Muscle layer of duodenum (tissue), 2 donors: Measurements from ENCODE around the gene PCDH10.
A peak's percentile ranks its signal among the peaks of the same experiment; 100 is the strongest.

Experiments
- H3K27ac ChIP-seq: one replicate; pipeline ENCODE4 v1.7.0; 2013; ENCODE audit warnings: mild to moderate bottlenecking, low read length
- H3K27me3 ChIP-seq: one replicate; pipeline ENCODE4 v1.7.0; 2013; ENCODE audit warnings: low read depth, mild to moderate bottlenecking, control low read depth, low read length
- H3K36me3 ChIP-seq, 2 donors: one replicate each; pipeline ENCODE4 v1.7.0; 2013; ENCODE audit warnings: low read length in 2 of 2, control low read depth in 1 of 2, mild to moderate bottlenecking in 1 of 2; ENCODE audit not compliant: insufficient read depth in 2 of 2, control insufficient read depth in 1 of 2
- H3K4me1 ChIP-seq, 2 donors: one replicate each; pipeline ENCODE4 v1.7.0; 2013; ENCODE audit warnings: low read length in 2 of 2, mild to moderate bottlenecking in 2 of 2, control low read depth in 1 of 2, moderate library complexity in 1 of 2; ENCODE audit not compliant: insufficient read depth in 2 of 2, control insufficient read depth in 1 of 2
- H3K4me3 ChIP-seq, 2 donors: one replicate each; pipeline ENCODE4 v1.7.0; 2013; ENCODE audit warnings: low read length in 2 of 2, low read depth in 1 of 2, mild to moderate bottlenecking in 1 of 2
- H3K9me3 ChIP-seq, 2 donors: one replicate each; pipeline ENCODE4 v1.7.0; 2013; ENCODE audit warnings: low read length in 2 of 2, control low read depth in 1 of 2, mild to moderate bottlenecking in 1 of 2; ENCODE audit not compliant: control insufficient read depth in 1 of 2
- donor health status: healthy.

Gene PCDH10

GRCh38 chr4:133143775-133144430, 5.2 kb upstream of the PCDH10 start:
- Histone ChIP-seq H3K36me3 (no peaks in the 10 kb centered on the region), H3K27me3 (peaks cover 15% of the 10 kb centered on the region), H3K9me3 (no peaks in the 10 kb centered on the region), H3K27ac (no peak overlapping the region), H3K4me1 (peaks cover 0 to 25% of the 10 kb centered on the region in 2 donors), H3K4me3 (no peak overlapping the region)

DNA sequence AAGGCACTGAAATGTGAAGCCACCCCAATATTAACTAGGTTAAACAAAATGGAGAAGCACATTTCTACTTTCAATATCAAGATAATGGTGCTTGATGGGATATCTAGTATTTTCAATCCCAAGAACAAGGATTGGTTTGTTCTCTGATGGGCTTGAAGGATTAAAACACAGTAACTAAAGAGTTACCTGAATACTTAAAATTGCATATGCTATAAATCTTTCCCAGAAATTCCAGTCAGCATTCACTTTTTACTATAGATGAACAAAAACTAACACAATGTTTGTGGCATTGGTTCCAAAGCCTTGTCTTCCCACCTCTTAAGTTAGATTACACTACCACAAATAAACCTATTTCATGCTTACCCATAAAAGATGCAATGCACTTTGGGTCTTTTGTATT, 3.9 kb upstream of the PCDH10 start:
- H3K36me3 ChIP-seq = no peaks in the 10 kb centered on the region
- H3K4me3 ChIP-seq = no peak overlapping the region
- H3K27ac ChIP-seq = no peak overlapping the region
- no peaks in the 10 kb centered on the region for H3K9me3 ChIP-seq
- H3K27me3 ChIP-seq = peaks cover 19% of the 10 kb centered on the region
- H3K4me1 ChIP-seq = peaks cover 6 to 39% of the 10 kb centered on the region in 2 donors

DNA sequence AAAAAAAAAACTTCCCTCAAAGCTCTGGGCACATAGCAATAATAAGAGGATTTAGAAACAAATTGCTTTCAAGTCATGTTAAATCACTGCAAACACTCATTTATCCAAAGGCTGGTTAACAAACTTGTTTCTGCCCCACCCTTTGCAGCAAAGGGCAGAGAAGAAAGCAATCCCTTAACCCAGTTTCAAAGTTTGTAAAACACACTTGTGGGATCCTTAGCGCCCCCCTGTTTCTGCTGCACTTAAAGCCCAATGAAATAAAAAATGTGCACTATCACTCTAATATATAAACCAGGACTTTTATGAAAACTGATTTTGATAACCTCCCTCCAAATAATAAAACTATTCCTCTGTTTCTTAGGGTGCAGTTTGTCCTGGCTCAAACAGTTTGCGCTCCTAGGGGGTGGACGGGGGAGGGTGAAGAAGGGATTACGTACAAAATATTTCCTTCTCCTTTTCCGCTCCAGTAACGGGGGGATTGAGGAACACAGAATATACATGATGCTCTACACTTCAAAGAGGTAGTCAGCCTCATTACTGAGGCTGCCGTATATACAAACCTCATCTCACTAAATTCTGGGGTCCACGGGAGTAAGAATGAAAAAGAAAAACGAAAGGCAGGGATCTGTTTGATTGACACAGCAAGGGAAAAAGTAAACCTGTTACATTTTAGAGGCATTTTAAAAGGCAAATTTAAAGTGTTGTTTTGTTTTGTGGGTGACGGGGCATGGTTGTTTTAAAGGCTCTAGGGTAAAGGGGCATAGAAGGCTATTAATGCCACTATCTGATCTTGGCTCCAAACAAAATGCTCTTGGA, 3.1 kb upstream of the PCDH10 start:
- Histone ChIP-seq H3K27ac (no peak overlapping the region), H3K9me3 (no peaks in the 10 kb centered on the region), H3K27me3 (peaks cover 27% of the 10 kb centered on the region), H3K4me3 (peak overlapping the region; percentile 61 to 76), H3K4me1 (peaks cover 6 to 46% of the 10 kb centered on the region in 2 donors), H3K36me3 (no peaks in the 10 kb centered on the region)

DNA sequence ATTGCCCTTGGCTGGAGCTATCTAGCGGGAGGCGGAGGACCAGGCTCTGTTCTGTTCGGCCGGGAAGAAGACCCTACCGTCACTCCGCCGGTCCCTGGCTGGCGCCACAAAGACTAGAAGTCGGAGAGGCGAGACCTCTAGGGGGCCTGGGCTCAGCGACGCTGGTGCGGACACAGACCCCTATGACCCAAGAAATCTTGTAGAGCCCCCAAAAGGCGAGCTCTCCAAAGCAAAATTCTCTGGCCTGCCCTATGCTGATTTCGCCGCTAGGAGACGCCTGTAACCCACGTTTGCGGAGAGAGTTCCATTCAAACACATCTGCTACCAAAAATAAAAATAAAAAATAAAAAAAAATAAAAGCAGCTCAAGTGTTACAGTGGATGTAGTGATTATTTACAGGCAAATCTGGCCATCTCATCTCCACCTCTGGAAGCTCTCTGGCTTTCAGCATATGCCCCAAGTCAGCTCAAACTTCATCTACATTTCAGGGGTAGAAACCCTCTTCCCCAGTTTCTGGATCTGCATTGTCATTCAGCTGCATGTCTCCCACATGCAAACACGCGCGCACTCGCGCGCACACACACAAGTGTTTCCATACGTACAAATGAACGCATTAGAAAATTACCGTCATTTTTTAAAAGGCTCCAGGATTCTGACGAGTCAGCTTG, 2.4 kb upstream of the PCDH10 start:
- peak overlapping the region; percentile 61 to 76 for H3K4me3 ChIP-seq
- no peak overlapping the region for H3K27ac ChIP-seq
- peaks cover 6 to 53% of the 10 kb centered on the region in 2 donors for H3K4me1 ChIP-seq
- no peaks in the 10 kb centered on the region for H3K9me3 ChIP-seq
- peaks cover 34% of the 10 kb centered on the region for H3K27me3 ChIP-seq
- H3K36me3 ChIP-seq = no peaks in the 10 kb centered on the region

- H3K36me3 ChIP-seq = no peaks in the 10 kb centered on the region
- no peak overlapping the region for H3K27ac ChIP-seq
- H3K4me3 ChIP-seq = peak overlapping the region; percentile 61 to 76
- H3K4me1 ChIP-seq = peaks cover 6 to 59% of the 10 kb centered on the region in 2 donors
- peaks cover 38% of the 10 kb centered on the region for H3K27me3 ChIP-seq
- H3K9me3 ChIP-seq = no peaks in the 10 kb centered on the region
Observed at GRCh38 chr4:133147286-133147821, 1.7 kb upstream of the PCDH10 start.

DNA sequence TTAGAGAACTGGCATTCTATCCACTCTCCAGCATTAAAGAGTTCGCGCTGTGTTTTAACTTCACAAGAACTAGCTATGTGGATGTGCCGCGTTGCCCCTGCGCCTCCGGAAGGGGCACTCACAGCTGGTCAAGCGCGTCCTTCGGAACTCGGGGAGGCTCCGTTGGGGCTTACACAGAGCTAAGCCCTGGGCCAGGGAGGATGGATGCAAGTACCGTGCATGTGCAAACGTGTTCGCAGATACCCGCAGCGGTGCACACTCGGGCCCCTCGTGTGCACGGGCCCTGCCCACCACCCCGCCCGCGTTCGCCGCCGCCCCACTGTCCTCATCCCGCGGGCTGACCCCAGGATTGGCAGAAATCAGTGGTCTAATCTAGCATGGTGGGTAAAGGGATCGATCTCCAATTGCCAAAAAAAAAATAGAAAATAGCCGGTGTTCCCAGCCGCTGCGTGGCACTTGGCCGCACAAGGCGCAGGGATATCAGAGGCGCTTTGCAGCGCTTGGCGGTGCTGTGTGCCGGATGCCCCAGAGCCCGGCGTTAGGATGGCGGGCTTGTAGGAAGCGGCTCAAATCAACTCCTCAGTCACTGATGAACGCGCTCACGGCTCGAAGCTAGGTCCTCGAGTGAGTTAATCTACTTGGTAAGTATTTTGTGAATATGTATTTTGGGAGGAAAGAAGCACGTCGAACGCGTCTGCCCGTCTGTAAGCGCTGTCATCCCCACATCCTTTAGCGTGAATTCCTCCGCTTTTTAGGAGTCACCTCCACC, 989 bp upstream of the PCDH10 start:
- Histone ChIP-seq H3K36me3 (no peaks in the 10 kb centered on the region), H3K4me3 (peak overlapping the region; percentile 75 to 76), H3K4me1 (peaks cover 6 to 67% of the 10 kb centered on the region in 2 donors), H3K9me3 (no peaks in the 10 kb centered on the region), H3K27me3 (peaks cover 44% of the 10 kb centered on the region), H3K27ac (no peak overlapping the region)

DNA sequence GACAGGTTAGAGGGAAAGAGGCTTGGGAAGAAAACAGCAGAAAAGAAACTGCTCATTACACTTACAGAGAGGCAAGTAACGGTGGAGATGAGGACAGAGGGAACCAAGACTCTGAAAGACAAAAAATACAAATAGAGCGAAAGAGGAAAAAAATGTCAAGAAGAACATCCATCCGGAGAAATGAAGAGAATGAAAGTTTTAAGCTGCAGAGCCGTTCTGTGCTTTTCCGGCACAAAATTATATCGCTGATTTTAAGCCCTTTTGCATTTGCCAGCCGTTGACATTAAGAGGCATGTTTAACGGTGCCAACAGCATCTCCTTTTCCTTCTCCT, 236 bp downstream of the PCDH10 start:
- peak overlapping the region; percentile 75 to 76 for H3K4me3 ChIP-seq
- no peak overlapping the region for H3K27ac ChIP-seq
- H3K4me1 ChIP-seq = peaks cover 6 to 68% of the 10 kb centered on the region in 2 donors
- no peaks in the 10 kb centered on the region for H3K36me3 ChIP-seq
- no peaks in the 10 kb centered on the region for H3K9me3 ChIP-seq
- peaks cover 44% of the 10 kb centered on the region for H3K27me3 ChIP-seq

DNA sequence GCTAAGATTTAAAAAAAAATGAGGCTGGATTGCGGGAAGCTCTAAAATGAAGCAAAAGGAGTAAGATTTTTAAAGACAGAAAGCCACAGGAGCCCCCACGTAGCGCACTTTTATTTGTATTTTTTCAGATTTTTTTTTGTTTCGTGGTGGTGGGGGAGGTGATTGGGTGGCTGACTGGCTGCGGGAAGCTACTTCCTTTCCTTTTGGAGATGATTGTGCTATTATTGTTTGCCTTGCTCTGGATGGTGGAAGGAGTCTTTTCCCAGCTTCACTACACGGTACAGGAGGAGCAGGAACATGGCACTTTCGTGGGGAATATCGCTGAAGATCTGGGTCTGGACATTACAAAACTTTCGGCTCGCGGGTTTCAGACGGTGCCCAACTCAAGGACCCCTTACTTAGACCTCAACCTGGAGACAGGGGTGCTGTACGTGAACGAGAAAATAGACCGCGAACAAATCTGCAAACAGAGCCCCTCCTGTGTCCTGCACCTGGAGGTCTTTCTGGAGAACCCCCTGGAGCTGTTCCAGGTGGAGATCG, 908 bp downstream of the PCDH10 start:
- Histone ChIP-seq H3K9me3 (no peaks in the 10 kb centered on the region), H3K27me3 (peaks cover 44% of the 10 kb centered on the region), H3K4me1 (peaks cover 6 to 68% of the 10 kb centered on the region in 2 donors), H3K4me3 (peak overlapping the region; percentile 75 to 76), H3K27ac (no peak overlapping the region), H3K36me3 (no peaks in the 10 kb centered on the region)

- H3K36me3 ChIP-seq = no peaks in the 10 kb centered on the region
- peak overlapping the region; percentile 75 to 76 for H3K4me3 ChIP-seq
- no peak overlapping the region for H3K27ac ChIP-seq
- H3K4me1 ChIP-seq = peaks cover 6 to 68% of the 10 kb centered on the region in 2 donors
- H3K9me3 ChIP-seq = no peaks in the 10 kb centered on the region
- H3K27me3 ChIP-seq = peaks cover 44% of the 10 kb centered on the region
Observed at GRCh38 chr4:133150486-133151340, 1.6 kb downstream of the PCDH10 start.

DNA sequence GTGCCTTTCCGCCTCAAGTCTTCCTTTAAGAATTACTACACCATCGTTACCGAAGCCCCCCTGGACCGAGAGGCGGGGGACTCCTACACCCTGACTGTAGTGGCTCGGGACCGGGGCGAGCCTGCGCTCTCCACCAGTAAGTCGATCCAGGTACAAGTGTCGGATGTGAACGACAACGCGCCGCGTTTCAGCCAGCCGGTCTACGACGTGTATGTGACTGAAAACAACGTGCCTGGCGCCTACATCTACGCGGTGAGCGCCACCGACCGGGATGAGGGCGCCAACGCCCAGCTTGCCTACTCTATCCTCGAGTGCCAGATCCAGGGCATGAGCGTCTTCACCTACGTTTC, 2.2 kb downstream of the PCDH10 start:
- Histone ChIP-seq H3K36me3 (no peaks in the 10 kb centered on the region), H3K27me3 (peaks cover 39% of the 10 kb centered on the region), H3K4me3 (peak overlapping the region; percentile 75 to 76), H3K27ac (no peak overlapping the region), H3K9me3 (no peaks in the 10 kb centered on the region), H3K4me1 (peaks cover 6 to 64% of the 10 kb centered on the region in 2 donors)
